GM12865 (cell line): ENCODE results near the gene PRDM5.

Experiments used
- DNase-seq: peaks from one replicate; pipeline ENCODE4 v3.0.0; 2010; ENCODE audit warnings: low read depth
- H3K4me3 ChIP-seq: 2 replicates; pipeline ENCODE4 v1.5.1; 2011; ENCODE audit warnings: mild to moderate bottlenecking, low read depth, low read length, control low read depth
- TF ChIP-seq, protein P1 (sequence below): IDR thresholded peaks from 2 replicates; pipeline ENCODE4 v1.5.1; 2011; ENCODE audit warnings: low read length, control low read depth, low read depth, inconsistent platforms; ENCODE audit not compliant: insufficient read depth; ENCODE audit errors: missing control alignments

Gene PRDM5

GRCh38 chr4:120893314-120893713, 29.2 kb downstream of the PRDM5 start:
- H3K4me3 ChIP-seq = no peak overlapping the region
- no peak for DNase-seq
- TF ChIP-seq, protein P1, sequence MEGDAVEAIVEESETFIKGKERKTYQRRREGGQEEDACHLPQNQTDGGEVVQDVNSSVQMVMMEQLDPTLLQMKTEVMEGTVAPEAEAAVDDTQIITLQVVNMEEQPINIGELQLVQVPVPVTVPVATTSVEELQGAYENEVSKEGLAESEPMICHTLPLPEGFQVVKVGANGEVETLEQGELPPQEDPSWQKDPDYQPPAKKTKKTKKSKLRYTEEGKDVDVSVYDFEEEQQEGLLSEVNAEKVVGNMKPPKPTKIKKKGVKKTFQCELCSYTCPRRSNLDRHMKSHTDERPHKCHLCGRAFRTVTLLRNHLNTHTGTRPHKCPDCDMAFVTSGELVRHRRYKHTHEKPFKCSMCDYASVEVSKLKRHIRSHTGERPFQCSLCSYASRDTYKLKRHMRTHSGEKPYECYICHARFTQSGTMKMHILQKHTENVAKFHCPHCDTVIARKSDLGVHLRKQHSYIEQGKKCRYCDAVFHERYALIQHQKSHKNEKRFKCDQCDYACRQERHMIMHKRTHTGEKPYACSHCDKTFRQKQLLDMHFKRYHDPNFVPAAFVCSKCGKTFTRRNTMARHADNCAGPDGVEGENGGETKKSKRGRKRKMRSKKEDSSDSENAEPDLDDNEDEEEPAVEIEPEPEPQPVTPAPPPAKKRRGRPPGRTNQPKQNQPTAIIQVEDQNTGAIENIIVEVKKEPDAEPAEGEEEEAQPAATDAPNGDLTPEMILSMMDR = no peak

- no peak for DNase-seq
- H3K4me3 ChIP-seq = no peak overlapping the region
- TF ChIP-seq, protein P1 = no peak
Measured at GRCh38 chr4:120886191-120886590, 36.3 kb downstream of the PRDM5 start.

GRCh38 chr4:120881846-120882245, 40.7 kb downstream of the PRDM5 start:
- no peak for DNase-seq
- no peak overlapping the region for H3K4me3 ChIP-seq
- TF ChIP-seq, protein P1 = no peak

DNA sequence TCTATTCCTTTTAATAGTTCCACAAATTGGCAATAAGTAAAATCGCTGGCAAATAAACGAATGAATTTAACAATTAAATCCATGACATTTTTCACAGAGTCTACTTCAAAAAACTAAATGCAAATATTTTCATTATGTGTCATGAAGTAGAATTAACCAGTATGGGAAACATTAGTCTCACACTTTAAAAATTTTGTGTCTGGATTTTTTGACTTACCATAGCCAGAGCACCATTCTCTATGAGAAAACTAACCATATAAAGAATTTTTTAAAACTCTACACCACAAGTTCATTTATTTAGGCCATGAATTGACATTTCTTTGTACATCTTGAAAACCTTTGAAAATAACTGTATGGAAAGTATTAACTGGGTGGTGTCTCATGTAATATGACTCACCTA, 41.2 kb downstream of the PRDM5 start:
- TF ChIP-seq, protein P1 = no peak
- DNase-seq = no peak
- no peak overlapping the region for H3K4me3 ChIP-seq

DNA sequence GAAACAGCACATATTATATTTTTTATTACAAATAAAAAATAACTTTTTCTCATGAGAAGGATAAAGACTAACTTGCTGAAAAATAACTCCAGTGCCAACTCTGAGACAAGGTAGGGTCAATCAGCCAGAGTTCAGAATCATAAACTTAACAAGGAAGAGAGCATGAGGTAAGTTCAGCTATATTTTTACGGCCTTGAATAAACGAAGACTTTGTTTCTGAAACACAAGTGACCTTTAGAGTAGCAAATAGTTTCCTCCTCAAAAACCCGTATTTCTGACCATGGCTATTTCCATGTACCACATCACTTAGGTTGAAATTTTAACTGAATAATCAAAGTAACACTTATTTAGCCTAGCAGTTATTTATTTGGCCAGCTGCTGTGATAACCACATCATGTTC, 45.5 kb downstream of the PRDM5 start:
- no peak for DNase-seq
- TF ChIP-seq, protein P1 = no peak
- no peak overlapping the region for H3K4me3 ChIP-seq

DNA sequence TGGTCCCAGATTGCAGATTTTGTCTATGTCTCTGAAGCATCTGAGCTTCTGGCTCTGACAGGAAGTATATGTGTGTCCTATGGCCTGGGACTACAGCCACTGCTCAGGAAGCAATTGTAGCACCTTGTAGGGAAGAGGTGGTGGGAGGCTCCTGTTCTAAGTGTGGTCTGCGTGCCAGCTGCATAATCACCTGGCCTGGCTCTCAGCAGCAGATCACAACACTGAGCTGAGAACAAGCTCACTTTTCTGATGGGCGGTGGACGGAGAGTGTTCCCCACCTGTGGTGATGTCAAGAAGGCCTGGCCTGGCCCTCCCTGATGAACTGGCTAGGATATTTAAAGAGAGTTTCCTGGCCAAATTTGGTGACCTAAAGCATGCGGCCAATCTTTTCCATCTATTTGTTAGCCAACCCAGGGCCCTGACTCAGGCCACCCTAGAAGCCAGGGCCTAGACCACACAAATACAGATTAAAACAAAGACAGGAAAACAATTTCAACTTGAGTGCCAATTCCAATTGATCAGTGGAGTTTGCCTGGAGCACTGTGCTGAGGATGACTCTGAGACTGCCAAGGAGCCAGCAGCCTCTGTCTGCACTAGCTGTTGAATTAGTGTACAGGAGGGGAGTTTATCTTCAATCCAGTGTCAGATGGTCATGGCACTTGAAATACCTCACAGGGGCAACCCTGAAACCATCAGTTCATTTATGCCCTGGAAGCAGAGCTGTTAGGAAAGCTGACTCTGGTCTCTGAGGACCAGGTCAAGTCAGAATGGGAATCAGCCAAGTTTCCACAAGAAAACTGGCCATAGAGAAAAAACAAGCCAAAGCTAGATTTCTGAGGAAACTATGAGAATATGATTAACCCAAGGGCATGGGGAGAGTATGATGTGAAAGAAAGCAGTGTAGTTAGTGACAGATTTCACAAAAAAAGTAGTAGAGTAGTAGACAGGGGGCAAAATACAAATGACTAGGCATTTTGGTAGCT, 47.4 kb downstream of the PRDM5 start:
- TF ChIP-seq, protein P1 = no peak
- no peak overlapping the region for H3K4me3 ChIP-seq
- DNase-seq = no peak
